Neuronal stem cell (in vitro differentiated cells): ENCODE results near the gene KIAA1549.

Experiments used
- DNase-seq: peaks from one replicate; pipeline ENCODE4 v3.0.0-alpha.2; 2013; ENCODE audit warnings: low spot score
- H2AFZ ChIP-seq: one replicate; pipeline ENCODE4 v1.6.1; 2013; ENCODE audit warnings: mild to moderate bottlenecking, low read length, inconsistent platforms
- H2AK5ac ChIP-seq: 2 replicates; pipeline ENCODE4 v1.6.1; 2013; ENCODE audit warnings: low read depth, mild to moderate bottlenecking, inconsistent platforms, low read length, moderate library complexity, mixed read lengths
- H2BK120ac ChIP-seq: 2 replicates; pipeline ENCODE4 v1.6.1; 2013; ENCODE audit warnings: low read depth, mild to moderate bottlenecking, inconsistent platforms, low read length, moderate library complexity, mixed read lengths
- H2BK12ac ChIP-seq: one replicate; pipeline ENCODE4 v1.6.1; 2013; ENCODE audit warnings: low read length, inconsistent platforms
- H2BK15ac ChIP-seq: 2 replicates; pipeline ENCODE4 v1.6.1; 2013; ENCODE audit warnings: mild to moderate bottlenecking, low read length, inconsistent platforms, mixed read lengths
- H2BK5ac ChIP-seq: one replicate; pipeline ENCODE4 v1.6.1; 2013; ENCODE audit warnings: inconsistent platforms, mild to moderate bottlenecking, low read length, moderate library complexity
- H3K14ac ChIP-seq: one replicate; pipeline ENCODE4 v1.6.1; 2013; ENCODE audit warnings: low read length, inconsistent platforms
- H3K18ac ChIP-seq: 2 replicates; pipeline ENCODE4 v1.6.1; 2013; ENCODE audit warnings: low read length, inconsistent platforms
- H3K23ac ChIP-seq: 2 replicates; pipeline ENCODE4 v1.6.1; 2013; ENCODE audit warnings: low read depth, mild to moderate bottlenecking, mixed read lengths, low read length, inconsistent platforms; ENCODE audit not compliant: poor library complexity
- H3K27ac ChIP-seq: replicated peaks from 3 replicates; pipeline ENCODE4 v1.5.1; 2013; ENCODE audit warnings: low read length, inconsistent platforms
- H3K27me3 ChIP-seq, 3 experiments: 2 replicates each; pipeline ENCODE4 v1.6.1; 2013; ENCODE audit warnings: low read length in 3 of 3, mild to moderate bottlenecking in 2 of 3, inconsistent platforms in 1 of 3, low read depth in 1 of 3, mixed read lengths in 1 of 3, moderate library complexity in 1 of 3; ENCODE audit not compliant: control insufficient read depth in 3 of 3, insufficient read depth in 3 of 3
- H3K36me3 ChIP-seq, 2 donors: replicated peaks in 1 of 2; 2 replicates each; pipeline ENCODE4 v1.6.1; 2013; ENCODE audit warnings: low read length in 2 of 2; ENCODE audit not compliant: control insufficient read depth in 2 of 2, insufficient read depth in 2 of 2
- H3K4ac ChIP-seq: 2 replicates; pipeline ENCODE4 v1.6.1; 2013; ENCODE audit warnings: inconsistent platforms, mild to moderate bottlenecking, low read length, moderate library complexity
- H3K4me1 ChIP-seq, 2 donors: 1 replicate in 1 of 2; 2 replicates in 1 of 2; pipeline ENCODE4 v1.6.1; 2013; ENCODE audit warnings: low read length in 2 of 2, low read depth in 1 of 2; ENCODE audit not compliant: control insufficient read depth in 2 of 2, insufficient read depth in 1 of 2
- H3K4me2 ChIP-seq: one replicate; pipeline ENCODE4 v1.6.1; 2013; ENCODE audit warnings: mild to moderate bottlenecking, low read length, inconsistent platforms; ENCODE audit not compliant: insufficient read depth, poor library complexity, severe bottlenecking
- H3K4me3 ChIP-seq, 2 donors: 2 replicates each; pipeline ENCODE4 v1.5.1; 2013; ENCODE audit warnings: low read length in 2 of 2, mild to moderate bottlenecking in 2 of 2, inconsistent platforms in 1 of 2, moderate library complexity in 1 of 2
- H3K79me1 ChIP-seq: one replicate; pipeline ENCODE4 v1.6.1; 2013; ENCODE audit warnings: low read depth, mild to moderate bottlenecking, inconsistent platforms, low read length, moderate library complexity
- H3K9ac ChIP-seq: one replicate; pipeline ENCODE4 v1.6.1; 2013; ENCODE audit warnings: mild to moderate bottlenecking, low read depth, low read length, inconsistent platforms; ENCODE audit not compliant: poor library complexity
- H3K9me3 ChIP-seq, 2 donors: replicated peaks in 1 of 2; 2 replicates each; pipeline versions ENCODE3 to v1.6.1; 2013; ENCODE audit warnings: low read length in 2 of 2, mild to moderate bottlenecking in 2 of 2, inconsistent platforms in 1 of 2, low read depth in 1 of 2, mixed read lengths in 1 of 2, moderate library complexity in 1 of 2; ENCODE audit not compliant: control insufficient read depth in 2 of 2, insufficient read depth in 1 of 2
- H4K8ac ChIP-seq: one replicate; pipeline ENCODE4 v1.6.1; 2013; ENCODE audit warnings: low read depth, mild to moderate bottlenecking, inconsistent platforms, low read length, moderate library complexity
- H4K91ac ChIP-seq: one replicate; pipeline ENCODE4 v1.6.1; 2013; ENCODE audit warnings: low read length, low read depth, mild to moderate bottlenecking, inconsistent platforms; ENCODE audit not compliant: poor library complexity
- WGBS, 2 donors: extraction: QIAGEN DNeasy Blood & Tissue Kit; methylation state at CpG; one replicate each; pipeline ENCODE4 v1.1.7; 2013; ENCODE audit warnings: missing lambda C conversion rate in 2 of 2, mixed read lengths in 1 of 2; ENCODE audit not compliant: insufficient read length in 2 of 2, insufficient replicate concordance in 1 of 2; ENCODE audit errors: extremely low coverage in 2 of 2; 5-methylcytosine and 5-hydroxymethylcytosine counted together

KIAA1549 gene

DNA sequence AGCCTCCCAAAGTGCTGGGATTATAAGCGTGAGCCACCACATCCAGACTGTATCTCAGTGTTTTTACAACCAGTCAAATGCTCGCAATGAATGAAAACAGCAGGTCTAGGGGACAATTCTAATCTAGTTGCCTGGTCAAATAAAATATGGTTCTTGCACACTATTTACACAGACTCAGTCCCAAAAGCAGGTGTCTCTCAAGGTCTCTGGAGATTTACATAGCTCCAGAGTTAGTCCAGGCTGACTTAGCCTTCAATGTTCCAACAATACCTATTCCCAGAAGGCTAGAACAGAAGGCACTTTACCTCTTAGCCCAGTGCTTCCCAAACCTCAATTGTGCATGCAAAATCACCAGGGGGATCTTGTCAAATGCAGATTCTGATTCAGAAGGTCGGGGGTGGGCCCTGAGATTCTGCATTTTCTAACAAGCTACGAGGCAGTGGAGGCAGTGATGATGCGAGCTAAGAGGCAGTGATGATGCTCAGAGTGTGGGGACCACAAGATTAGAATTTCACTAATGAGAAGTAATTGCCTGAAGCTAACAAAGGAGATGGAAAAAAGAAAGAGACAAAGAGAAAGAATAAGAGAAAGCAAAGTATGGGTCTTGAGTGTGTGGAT is 6.4 kb downstream of the KIAA1549 start:
- H3K4ac ChIP-seq = no peak overlapping the region
- no peak overlapping the region for H3K27ac ChIP-seq
- H2BK120ac ChIP-seq = no peak overlapping the region
- H4K8ac ChIP-seq = no peak overlapping the region
- H3K14ac ChIP-seq = no peak overlapping the region
- no peaks in the 10 kb centered on the region for H3K9me3 ChIP-seq
- H3K23ac ChIP-seq = no peak overlapping the region
- H3K4me1 ChIP-seq = peaks cover 9 to 19% of the 10 kb centered on the region in 2 donors
- peaks cover 9% of the 10 kb centered on the region for H3K79me1 ChIP-seq
- no peak overlapping the region for H2AFZ ChIP-seq
- H4K91ac ChIP-seq = no peak overlapping the region
- H3K36me3 ChIP-seq = peaks cover 1 to 4% of the 10 kb centered on the region in 2 donors
- no peak for DNase-seq
- H2BK12ac ChIP-seq = no peak overlapping the region
- no peak overlapping the region for H2BK15ac ChIP-seq
- no peak overlapping the region for H3K4me3 ChIP-seq
- no peak overlapping the region for H3K18ac ChIP-seq
- H3K4me2 ChIP-seq = peak overlapping the region; percentile 27
- H3K9ac ChIP-seq = no peak overlapping the region
- no peak overlapping the region for H2BK5ac ChIP-seq
- H2AK5ac ChIP-seq = no peak overlapping the region
- H3K27me3 ChIP-seq = no peaks in the 10 kb centered on the region
- WGBS, 2 donors = no CpG with 5 or more reads among the region's 5 CpGs

DNA sequence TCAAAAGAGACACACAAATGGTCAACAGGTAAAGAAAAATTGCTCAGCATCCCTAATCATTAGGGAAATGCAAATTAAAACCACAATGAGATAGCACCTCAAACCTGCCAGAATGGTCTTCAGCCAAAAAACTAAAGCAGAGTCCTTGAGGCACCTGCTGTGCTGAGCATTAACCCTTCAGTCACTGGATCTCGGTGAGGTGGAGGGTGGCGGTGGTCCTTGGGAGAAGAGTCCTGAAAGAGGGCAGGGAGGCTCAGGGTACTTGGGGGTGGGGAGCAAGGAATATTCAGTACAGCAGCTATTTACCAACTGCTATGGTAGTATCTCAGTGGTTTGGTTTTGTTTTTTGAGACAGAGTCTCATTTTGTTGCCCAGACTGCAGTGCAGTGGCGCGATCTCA is 7.1 kb downstream of the KIAA1549 start:
- no peak overlapping the region for H3K23ac ChIP-seq
- no peaks in the 10 kb centered on the region for H3K9me3 ChIP-seq
- H2AFZ ChIP-seq = no peak overlapping the region
- no peak overlapping the region for H2BK15ac ChIP-seq
- peaks cover 1 to 4% of the 10 kb centered on the region in 2 donors for H3K36me3 ChIP-seq
- no peak overlapping the region for H3K4me2 ChIP-seq
- H3K4me3 ChIP-seq = no peak overlapping the region
- no peak for DNase-seq
- H3K79me1 ChIP-seq = peaks cover 9% of the 10 kb centered on the region
- H2AK5ac ChIP-seq = no peak overlapping the region
- H3K4ac ChIP-seq = no peak overlapping the region
- peaks cover 6 to 18% of the 10 kb centered on the region in 2 donors for H3K4me1 ChIP-seq
- no peaks in the 10 kb centered on the region for H3K27me3 ChIP-seq
- no peak overlapping the region for H2BK120ac ChIP-seq
- H3K9ac ChIP-seq = no peak overlapping the region
- no peak overlapping the region for H4K8ac ChIP-seq
- H2BK12ac ChIP-seq = no peak overlapping the region
- no CpG with 5 or more reads among the region's 4 CpGs for WGBS, 2 donors
- no peak overlapping the region for H3K18ac ChIP-seq
- H3K14ac ChIP-seq = no peak overlapping the region
- no peak overlapping the region for H4K91ac ChIP-seq
- H3K27ac ChIP-seq = no peak overlapping the region
- H2BK5ac ChIP-seq = no peak overlapping the region

DNA sequence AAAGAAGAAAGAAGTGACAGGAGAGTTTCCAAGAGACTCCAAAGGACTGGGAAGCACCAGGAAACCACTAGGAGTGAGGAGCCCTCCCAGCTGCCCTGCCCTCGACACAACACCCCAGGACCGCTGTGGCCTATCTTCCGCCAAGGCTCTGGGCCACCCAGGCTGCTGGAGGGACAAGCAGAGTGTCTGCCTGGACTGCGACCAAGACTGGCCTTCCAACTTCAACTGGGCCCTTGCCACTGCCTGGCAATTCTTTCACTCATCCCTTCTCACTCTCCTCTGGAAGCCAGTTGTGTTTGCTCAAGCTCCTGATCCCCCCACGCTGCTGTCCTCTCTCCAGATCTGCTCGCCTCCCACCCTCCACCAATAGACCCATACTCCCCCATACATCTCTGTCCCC is 10.2 kb downstream of the KIAA1549 start:
- WGBS, 2 donors = no CpG with 5 or more reads among the region's 6 CpGs
- H3K27ac ChIP-seq = no peak overlapping the region
- H3K23ac ChIP-seq = peak overlapping the region; percentile 35
- H4K8ac ChIP-seq = no peak overlapping the region
- no peak overlapping the region for H4K91ac ChIP-seq
- no peaks in the 10 kb centered on the region for H3K36me3 ChIP-seq
- H2BK15ac ChIP-seq = no peak overlapping the region
- H3K79me1 ChIP-seq = peaks cover 10% of the 10 kb centered on the region
- H3K4me3 ChIP-seq = no peak overlapping the region
- no peaks in the 10 kb centered on the region for H3K9me3 ChIP-seq
- peaks cover 6 to 15% of the 10 kb centered on the region in 2 donors for H3K4me1 ChIP-seq
- H2AK5ac ChIP-seq = no peak overlapping the region
- H3K4me2 ChIP-seq = no peak overlapping the region
- H2BK12ac ChIP-seq = no peak overlapping the region
- no peak overlapping the region for H2BK5ac ChIP-seq
- no peak for DNase-seq
- H2AFZ ChIP-seq = no peak overlapping the region
- H3K27me3 ChIP-seq = no peaks in the 10 kb centered on the region
- no peak overlapping the region for H3K9ac ChIP-seq
- no peak overlapping the region for H3K14ac ChIP-seq
- H3K4ac ChIP-seq = no peak overlapping the region
- peak overlapping the region; percentile 39 for H3K18ac ChIP-seq
- H2BK120ac ChIP-seq = no peak overlapping the region

DNA sequence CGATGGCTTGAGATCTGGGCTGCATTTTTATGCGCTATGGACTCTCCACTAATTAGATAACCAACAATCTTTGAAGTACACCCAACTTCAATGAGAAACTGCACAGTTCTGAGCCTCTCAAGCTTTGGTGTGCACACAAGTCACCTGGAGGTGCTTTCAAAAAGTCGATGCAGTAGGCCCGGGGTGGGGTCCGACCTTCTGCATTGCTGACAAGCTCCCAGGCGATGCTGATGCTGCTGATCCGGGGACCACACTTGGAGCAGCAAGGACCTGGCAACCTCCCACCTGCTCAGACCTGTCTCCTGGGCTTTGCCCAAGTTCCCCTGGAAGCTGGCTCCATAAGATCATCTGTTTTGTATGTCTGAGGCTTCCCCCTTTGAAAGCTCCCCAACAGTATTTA is 10.7 kb downstream of the KIAA1549 start:
- no peak overlapping the region for H3K18ac ChIP-seq
- H3K27ac ChIP-seq = no peak overlapping the region
- no peak overlapping the region for H4K91ac ChIP-seq
- no peak overlapping the region for H3K4me2 ChIP-seq
- no peak overlapping the region for H2BK5ac ChIP-seq
- no peak overlapping the region for H3K4ac ChIP-seq
- no peak overlapping the region for H2BK120ac ChIP-seq
- no peak overlapping the region for H2BK12ac ChIP-seq
- H3K9me3 ChIP-seq = no peaks in the 10 kb centered on the region
- DNase-seq = no peak
- H4K8ac ChIP-seq = no peak overlapping the region
- no peak overlapping the region for H2AFZ ChIP-seq
- H3K27me3 ChIP-seq = no peaks in the 10 kb centered on the region
- H3K4me3 ChIP-seq = no peak overlapping the region
- H3K23ac ChIP-seq = no peak overlapping the region
- H3K14ac ChIP-seq = no peak overlapping the region
- peaks cover 2 to 11% of the 10 kb centered on the region in 2 donors for H3K4me1 ChIP-seq
- no peak overlapping the region for H3K9ac ChIP-seq
- WGBS, 2 donors = no CpG with 5 or more reads among the region's 7 CpGs
- no peaks in the 10 kb centered on the region for H3K36me3 ChIP-seq
- H3K79me1 ChIP-seq = peaks cover 10% of the 10 kb centered on the region
- H2AK5ac ChIP-seq = no peak overlapping the region
- H2BK15ac ChIP-seq = no peak overlapping the region
